Measurements from ENCODE around the gene SCGN.

DNA sequence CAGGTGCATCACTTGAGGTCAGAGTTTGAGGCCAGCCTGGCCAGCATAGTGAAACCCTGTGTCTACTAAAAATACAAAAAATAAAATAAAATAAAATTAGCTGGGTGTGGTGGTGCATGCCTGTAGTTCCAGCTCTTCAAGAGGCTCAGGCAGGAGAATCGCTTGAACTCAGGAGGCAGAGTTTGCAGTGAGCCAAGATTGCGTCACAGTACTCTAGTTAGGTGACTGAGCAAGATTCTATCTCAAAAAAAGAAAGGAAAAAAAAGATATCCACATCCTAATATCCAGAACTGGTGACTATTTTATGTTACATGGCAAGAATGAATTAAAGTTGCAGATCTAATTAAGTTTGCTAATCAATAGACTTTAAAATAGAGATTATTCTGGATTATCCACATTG lies 32.5 kb downstream of the SCGN start:
- no peak for TF ChIP-seq POLR2A (IDR thresholded peaks at IDR 0.05)
- TF ChIP-seq, protein P1, sequence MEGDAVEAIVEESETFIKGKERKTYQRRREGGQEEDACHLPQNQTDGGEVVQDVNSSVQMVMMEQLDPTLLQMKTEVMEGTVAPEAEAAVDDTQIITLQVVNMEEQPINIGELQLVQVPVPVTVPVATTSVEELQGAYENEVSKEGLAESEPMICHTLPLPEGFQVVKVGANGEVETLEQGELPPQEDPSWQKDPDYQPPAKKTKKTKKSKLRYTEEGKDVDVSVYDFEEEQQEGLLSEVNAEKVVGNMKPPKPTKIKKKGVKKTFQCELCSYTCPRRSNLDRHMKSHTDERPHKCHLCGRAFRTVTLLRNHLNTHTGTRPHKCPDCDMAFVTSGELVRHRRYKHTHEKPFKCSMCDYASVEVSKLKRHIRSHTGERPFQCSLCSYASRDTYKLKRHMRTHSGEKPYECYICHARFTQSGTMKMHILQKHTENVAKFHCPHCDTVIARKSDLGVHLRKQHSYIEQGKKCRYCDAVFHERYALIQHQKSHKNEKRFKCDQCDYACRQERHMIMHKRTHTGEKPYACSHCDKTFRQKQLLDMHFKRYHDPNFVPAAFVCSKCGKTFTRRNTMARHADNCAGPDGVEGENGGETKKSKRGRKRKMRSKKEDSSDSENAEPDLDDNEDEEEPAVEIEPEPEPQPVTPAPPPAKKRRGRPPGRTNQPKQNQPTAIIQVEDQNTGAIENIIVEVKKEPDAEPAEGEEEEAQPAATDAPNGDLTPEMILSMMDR (IDR thresholded peaks at IDR 0.05): no peak
